Spleen (tissue), 7 donors: ENCODE measurements around the gene ZNF680.

Source experiments
- CTCF ChIP-seq, 11 experiments: fragments of 200-600 bp in 7 of 11; fragments of 450-650 bp in 4 of 11; sonication (generic) in 4 of 11; IDR thresholded peaks in 8 of 11; conservative IDR thresholded peaks in 3 of 11; 1 replicate in 7 of 11; 2 replicates in 4 of 11; pipeline versions ENCODE4 v1.4.0 to v1.8.0; 2016 to 2021; ENCODE audit warnings: antibody characterized with exemption in 11 of 11, inconsistent platforms in 4 of 11, mild to moderate bottlenecking in 1 of 11
- POLR2A ChIP-seq, 3 donors: fragments of 450-650 bp; IDR thresholded peaks; one replicate each; pipeline ENCODE4 v1.5.1; 2017; ENCODE audit warnings: antibody characterized with exemption in 3 of 3, mild to moderate bottlenecking in 1 of 3
- POLR2AphosphoS5 ChIP-seq, 3 donors: sonication (generic); formaldehyde crosslinking; IDR thresholded peaks; one replicate each; pipeline ENCODE4 v1.5.1; 2017; ENCODE audit warnings: antibody characterized with exemption in 3 of 3
- donor health status: DM: no; HTN: no; CAD: no; lungs with moderate emphysema.
- donor health status: DM: no; HTN: no; CAD: no.
- donor health status: DM: no; HTN: no; CAD: no.

GRCh38 chr7:64515330-64515729 is 47.5 kb downstream of the ZNF680 start:
- TF ChIP-seq CTCF (IDR thresholded peaks at IDR 0.05 in 8 of 11, conservative IDR thresholded peaks at IDR 0.05 in 3 of 11): no peak
- TF ChIP-seq POLR2A (IDR thresholded peaks at IDR 0.05): no peak
- no peak for TF ChIP-seq POLR2AphosphoS5 (IDR thresholded peaks at IDR 0.05)
